ENCODE measurements around the gene TH.

Gene TH

GRCh38 chr11:2209370-2209801 lies 37.8 kb upstream of the TH start:
- FAIRE-seq (no peak), DNase-seq (ENCODE audit: insufficient read length, low spot score) (no peak)

- FAIRE-seq (no peak), DNase-seq (ENCODE audit: insufficient read length, low spot score) (no peak)
Measured at GRCh38 chr11:2208691-2209369, 37.2 kb upstream of the TH start.

DNA sequence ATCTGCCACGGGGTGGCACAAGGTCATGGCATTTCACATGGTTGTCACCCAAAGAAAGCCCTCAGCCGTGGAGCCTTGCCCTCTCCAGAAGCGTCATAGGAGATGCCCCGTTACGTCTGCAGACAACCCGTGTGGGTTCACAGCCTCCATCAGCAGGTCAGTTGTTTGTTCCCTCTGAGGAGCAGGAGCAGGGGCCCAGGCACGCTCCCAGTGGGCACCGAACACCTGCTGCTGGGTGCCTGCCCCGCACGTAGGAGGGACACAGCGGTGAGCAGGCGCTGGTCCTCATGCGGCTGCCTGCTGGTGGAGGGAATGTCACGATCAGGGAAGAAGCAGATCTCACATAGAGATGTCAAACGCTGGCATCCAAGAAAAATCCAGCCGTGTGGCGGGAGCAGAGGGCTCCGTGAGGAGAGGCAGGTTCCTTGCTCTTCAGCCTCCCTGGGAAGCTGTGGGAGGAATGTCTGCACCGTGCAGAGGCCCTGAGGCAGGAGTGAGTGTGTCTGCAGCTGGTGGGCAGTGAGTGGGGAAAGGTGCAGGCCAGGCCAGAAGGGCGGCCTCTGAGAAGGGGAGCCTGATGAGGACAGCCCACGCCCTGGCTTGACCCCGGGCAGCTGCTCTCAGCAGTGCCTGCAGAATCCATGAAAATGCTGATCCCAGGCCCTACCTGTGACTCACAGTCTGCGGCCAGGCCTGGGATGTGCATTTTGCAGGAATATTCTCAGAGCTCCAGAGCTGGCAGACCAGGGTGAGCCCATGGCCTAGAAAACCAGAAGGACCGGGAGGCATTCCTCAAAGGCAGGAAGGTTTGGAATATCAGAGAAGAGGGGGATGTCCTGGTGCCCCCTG lies 36.4 kb upstream of the TH start:
- DNase-seq (ENCODE audit: insufficient read length, low spot score) = no peak
- no peak for FAIRE-seq

DNA sequence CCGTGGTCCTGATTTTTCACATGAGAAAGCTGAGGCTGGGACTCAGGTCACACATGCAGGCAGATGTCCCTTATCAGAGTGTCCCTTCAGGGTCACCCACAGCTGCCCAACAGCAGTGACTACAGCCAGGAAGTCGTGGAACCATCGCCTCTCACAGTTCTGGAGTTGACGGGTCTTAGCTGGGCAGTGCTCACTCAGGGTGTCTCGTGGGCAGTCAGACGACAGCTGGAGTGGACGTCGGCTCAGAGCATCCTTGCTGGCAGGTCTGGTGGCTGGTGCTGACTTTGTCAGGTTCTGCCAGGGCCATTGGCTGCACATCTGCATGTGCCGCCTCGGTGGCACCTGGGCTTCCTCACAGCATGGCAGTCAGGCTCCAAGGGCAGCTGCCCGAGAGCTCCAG lies 35.6 kb upstream of the TH start:
- DNase-seq (ENCODE audit: insufficient read length, low spot score) (no peak), FAIRE-seq (no peak)

- no peak for DNase-seq (ENCODE audit: insufficient read length, low spot score)
- no peak for FAIRE-seq
Measured at GRCh38 chr11:2205981-2206690, 34.5 kb upstream of the TH start.

GRCh38 chr11:2205214-2205720 lies 33.7 kb upstream of the TH start:
- DNase-seq (ENCODE audit: insufficient read length, low spot score) (no peak), FAIRE-seq (no peak)

DNA sequence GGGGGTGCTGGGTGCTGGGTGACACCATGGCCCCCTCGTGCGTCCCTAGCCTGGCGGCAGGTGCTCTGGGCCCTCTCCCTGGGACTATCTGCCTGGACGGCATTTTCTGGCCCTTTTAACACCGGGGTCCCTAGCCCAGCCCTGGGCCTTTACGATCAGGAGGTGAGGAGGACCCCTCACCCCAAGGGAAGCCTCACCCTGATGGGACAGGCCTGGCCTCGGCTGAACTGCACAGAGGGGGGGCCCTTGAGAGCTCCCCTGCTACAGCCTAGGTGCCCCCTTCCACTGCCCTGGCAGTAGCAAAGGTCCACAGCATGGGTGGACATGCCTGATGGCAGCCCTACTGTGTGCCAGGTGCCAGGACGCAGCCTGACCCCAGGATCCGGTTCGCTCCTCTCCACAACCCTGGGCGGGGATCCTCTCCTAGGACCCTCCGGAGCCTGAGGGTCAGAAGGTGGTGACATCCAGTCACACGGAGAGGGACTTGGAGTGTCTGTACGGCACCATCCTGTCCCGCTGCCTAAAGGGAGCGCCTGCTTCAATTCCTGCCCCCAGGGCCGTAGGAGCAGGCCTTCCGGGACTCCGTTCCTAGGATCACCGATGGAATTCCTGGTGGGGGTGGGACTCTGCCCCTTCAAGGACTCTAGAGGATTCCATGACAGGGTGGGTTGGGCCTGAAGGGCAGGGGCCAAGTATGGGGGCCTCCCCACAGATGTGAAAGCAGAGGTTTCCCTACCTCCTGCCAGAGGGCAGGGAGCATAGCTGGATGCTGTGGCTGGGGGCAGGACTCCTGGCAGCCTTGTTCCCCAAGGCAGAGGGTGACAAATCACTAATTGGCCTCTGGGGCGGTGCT lies 33.0 kb upstream of the TH start:
- DNase-seq (ENCODE audit: insufficient read length, low spot score) = no peak
- no peak for FAIRE-seq

GRCh38 chr11:2203440-2204259 lies 32.0 kb upstream of the TH start:
- FAIRE-seq (no peak), DNase-seq (ENCODE audit: insufficient read length, low spot score) (no peak)

GRCh38 chr11:2202900-2203439 lies 31.4 kb upstream of the TH start:
- FAIRE-seq (no peak), DNase-seq (ENCODE audit: insufficient read length, low spot score) (no peak)

GRCh38 chr11:2202071-2202899 lies 30.7 kb upstream of the TH start:
- no peak for FAIRE-seq

DNA sequence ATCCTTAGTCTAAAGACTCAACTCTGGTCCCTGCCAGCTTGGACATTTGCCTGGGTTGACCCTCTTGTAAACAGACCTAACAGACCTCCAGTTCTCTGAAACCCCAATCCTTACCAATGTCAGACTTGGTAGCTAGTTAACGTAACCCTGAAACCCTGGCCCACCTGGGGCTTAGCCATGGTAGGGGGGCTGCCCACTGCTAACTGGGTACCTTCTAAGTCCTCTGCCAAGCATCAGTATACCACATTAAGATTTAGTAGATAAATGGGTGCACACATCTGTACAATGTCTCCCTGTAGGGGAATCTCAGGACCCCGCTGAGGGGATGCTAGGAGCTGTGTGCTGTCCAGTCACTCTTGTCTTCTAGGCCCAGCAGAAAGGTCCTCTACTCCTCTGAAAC lies 29.9 kb upstream of the TH start:
- DNase-seq (ENCODE audit: insufficient read length, low spot score) = no peak
- FAIRE-seq = no peak

More at GRCh38 chr11:2202071-2202899, 30.7 kb upstream of the TH start:
- no peak for DNase-seq (ENCODE audit: insufficient read length, low spot score)

GRCh38 chr11:2200957-2201519 lies 29.4 kb upstream of the TH start:
- FAIRE-seq = no peak

DNA sequence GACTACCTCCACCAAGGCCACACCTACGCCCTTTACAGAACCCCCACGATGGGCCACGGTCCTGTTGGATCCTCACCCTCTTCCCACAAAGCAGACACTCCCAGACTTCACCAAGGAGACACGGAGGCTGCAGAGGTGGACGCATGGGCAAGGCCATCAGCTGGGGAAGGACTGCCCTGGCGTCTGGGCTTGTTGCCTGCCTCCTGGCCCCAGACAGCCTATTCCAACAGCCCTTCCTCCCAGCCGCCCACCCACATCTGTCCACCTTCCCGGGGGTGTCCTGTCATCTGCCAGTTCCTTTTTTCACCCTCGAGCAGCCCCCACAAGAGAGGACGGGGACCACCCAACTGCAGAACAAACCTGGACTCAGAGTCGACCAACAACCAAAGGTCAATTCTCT lies 28.9 kb upstream of the TH start:
- DNase-seq (ENCODE audit: insufficient read length, low spot score) (no peak), FAIRE-seq (no peak)

More at GRCh38 chr11:2200957-2201519, 29.4 kb upstream of the TH start:
- no peak for DNase-seq (ENCODE audit: insufficient read length, low spot score)

- FAIRE-seq (no peak), DNase-seq (ENCODE audit: insufficient read length, low spot score) (no peak)
Measured at GRCh38 chr11:2199466-2200341, 28.1 kb upstream of the TH start.

DNA sequence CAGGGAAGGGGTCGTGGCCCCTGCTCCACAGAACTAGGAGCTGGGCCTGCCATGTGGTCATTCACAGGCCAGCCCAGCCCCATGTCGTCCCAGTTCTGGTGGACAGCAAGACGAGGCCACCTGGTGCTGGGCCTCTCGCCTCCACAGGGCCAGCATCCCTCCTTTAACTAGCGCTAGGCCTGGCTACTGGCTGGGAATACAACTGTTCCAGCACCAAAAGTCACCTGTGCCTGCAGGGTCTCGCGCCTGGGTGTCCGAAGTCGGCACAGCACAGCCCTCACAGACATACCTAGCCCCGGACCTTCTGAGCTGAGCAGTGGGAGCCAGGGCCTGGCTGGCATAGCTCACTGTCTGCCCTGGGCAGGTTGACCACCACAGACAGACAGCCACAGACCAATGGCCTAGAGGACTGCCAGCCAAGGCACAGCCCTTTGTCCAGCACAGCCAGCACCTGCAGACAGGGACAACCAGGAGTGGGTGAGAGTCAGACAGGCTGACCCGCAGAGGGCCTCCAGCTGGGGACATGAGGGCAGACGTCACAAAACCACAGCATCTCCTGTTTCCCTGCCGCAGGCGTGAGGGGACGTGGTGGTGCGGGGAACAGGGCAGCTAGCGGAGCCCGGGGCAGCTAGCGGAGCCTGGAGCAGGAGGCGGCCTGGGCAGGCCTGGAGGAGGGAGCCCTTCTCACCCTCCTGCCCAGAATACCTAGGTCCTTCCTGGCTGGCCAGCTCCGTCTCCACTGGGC lies 27.2 kb upstream of the TH start:
- FAIRE-seq (no peak), DNase-seq (ENCODE audit: insufficient read length, low spot score) (no peak)

GRCh38 chr11:2197771-2198520 lies 26.3 kb upstream of the TH start:
- no peak for DNase-seq (ENCODE audit: insufficient read length, low spot score)
- FAIRE-seq = no peak
